Measurements from ENCODE around the gene ASPDH. TPM values are rescaled to one million over a fixed set of nuclear protein-coding genes. Genes with fewer than 3 reads are reported as not detected.

The ASPDH gene
- polyA plus RNA-seq, 4 donors, result 0.27 to 20.0 (median 11.5) TPM

DNA sequence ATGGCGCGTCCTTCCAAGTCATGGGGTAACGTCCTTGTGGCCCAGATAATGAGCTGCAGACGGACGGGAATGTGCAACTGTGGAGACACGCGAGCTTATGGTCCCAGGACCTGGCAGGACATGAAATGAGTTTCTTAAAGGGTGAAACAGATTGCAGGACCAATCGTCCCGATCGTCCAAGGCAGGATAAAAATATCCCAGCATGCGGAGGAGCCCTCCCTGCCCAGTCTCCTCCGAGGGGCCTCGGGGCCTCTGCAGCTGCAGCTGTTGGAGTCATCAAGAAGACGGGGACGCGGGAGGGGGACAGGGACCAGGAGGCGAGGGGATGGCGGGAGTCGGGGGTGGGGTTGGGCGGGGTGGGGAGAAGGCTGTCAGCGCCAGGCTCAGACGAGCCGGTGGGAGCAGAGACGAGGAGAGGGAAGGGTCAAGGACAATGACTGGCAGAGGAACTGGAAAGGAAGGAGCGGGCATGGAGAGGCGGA, 22.7 kb downstream of the ASPDH start:
- Histone ChIP-seq H3K4me3 (ENCODE audit: low read depth in 1 of 3, low read length in 3 of 3) (no peak overlapping the region), H3K9me3 (ENCODE audit: control insufficient read depth in 2 of 2, insufficient read depth in 1 of 2, low read depth in 1 of 2, low read length in 1 of 2) (peaks cover 0 to 15% of the 10 kb centered on the region in 2 donors), H3K4me1 (ENCODE audit: control insufficient read depth in 3 of 3, insufficient read depth in 2 of 3, low read depth in 1 of 3, low read length in 2 of 3) (peaks cover 0 to 4% (median 0%) of the 10 kb centered on the region in 3 donors), H3K36me3 (ENCODE audit: control insufficient read depth in 3 of 3, insufficient read depth in 2 of 3, low read depth in 1 of 3, low read length in 3 of 3) (no peaks in the 10 kb centered on the region), H3K27me3 (ENCODE audit: control insufficient read depth in 3 of 3, insufficient read depth in 3 of 3, low read length in 3 of 3) (peaks cover 0 to 7% (median 2%) of the 10 kb centered on the region in 3 donors), H3K27ac (ENCODE audit: low read depth in 1 of 3, low read length in 2 of 3) (no peak overlapping the region)
- 36 to 49% (median 46%) methylated on average over 26 of the region's 26 CpGs for WGBS, 3 donors
- FAIRE-seq, result no peak
- no peak for DNase-seq

- FAIRE-seq, result no peak
- Histone ChIP-seq H3K27me3 (ENCODE audit: control insufficient read depth in 3 of 3, insufficient read depth in 3 of 3, low read length in 3 of 3) (peaks cover 0 to 7% (median 2%) of the 10 kb centered on the region in 3 donors), H3K27ac (ENCODE audit: low read depth in 1 of 3, low read length in 2 of 3) (no peak overlapping the region), H3K4me3 (ENCODE audit: low read depth in 1 of 3, low read length in 3 of 3) (no peak overlapping the region), H3K9me3 (ENCODE audit: control insufficient read depth in 2 of 2, insufficient read depth in 1 of 2, low read depth in 1 of 2, low read length in 1 of 2) (peaks cover 0 to 15% of the 10 kb centered on the region in 2 donors), H3K36me3 (ENCODE audit: control insufficient read depth in 3 of 3, insufficient read depth in 2 of 3, low read depth in 1 of 3, low read length in 3 of 3) (peaks cover 0 to 3% (median 0%) of the 10 kb centered on the region in 3 donors), H3K4me1 (ENCODE audit: control insufficient read depth in 3 of 3, insufficient read depth in 2 of 3, low read depth in 1 of 3, low read length in 2 of 3) (peaks cover 0 to 4% (median 0%) of the 10 kb centered on the region in 3 donors)
- 94 to 95% (median 95%) methylated on average over 18 of the region's 18 CpGs for WGBS, 3 donors
- DNase-seq, result no peak
Measured at GRCh38 chr19:50490411-50490811, 23.3 kb downstream of the ASPDH start.

GRCh38 chr19:50489461-50490011, 24.2 kb downstream of the ASPDH start:
- DNase-seq (no peak), FAIRE-seq (no peak)
- no peak overlapping the region for H3K4me3 ChIP-seq (ENCODE audit: low read depth in 1 of 3, low read length in 3 of 3)
- peaks cover 0 to 4% (median 0%) of the 10 kb centered on the region in 3 donors for H3K4me1 ChIP-seq (ENCODE audit: control insufficient read depth in 3 of 3, insufficient read depth in 2 of 3, low read depth in 1 of 3, low read length in 2 of 3)
- H3K9me3 ChIP-seq (ENCODE audit: control insufficient read depth in 2 of 2, insufficient read depth in 1 of 2, low read depth in 1 of 2, low read length in 1 of 2), result peaks cover 0 to 15% of the 10 kb centered on the region in 2 donors
- H3K27ac ChIP-seq (ENCODE audit: low read depth in 1 of 3, low read length in 2 of 3), result no peak overlapping the region
- H3K36me3 ChIP-seq (ENCODE audit: control insufficient read depth in 3 of 3, insufficient read depth in 2 of 3, low read depth in 1 of 3, low read length in 3 of 3), result peaks cover 0 to 8% (median 0%) of the 10 kb centered on the region in 3 donors
- H3K27me3 ChIP-seq (ENCODE audit: control insufficient read depth in 3 of 3, insufficient read depth in 3 of 3, low read length in 3 of 3), result peaks cover 0 to 5% (median 2%) of the 10 kb centered on the region in 3 donors
- 48 to 74% (median 68%) methylated on average over 24 of the region's 24 CpGs for WGBS, 3 donors

- WGBS, 3 donors, result 30 to 53% (median 50%) methylated on average over 13 of the region's 13 CpGs
- peaks cover 0 to 5% (median 2%) of the 10 kb centered on the region in 3 donors for H3K27me3 ChIP-seq (ENCODE audit: control insufficient read depth in 3 of 3, insufficient read depth in 3 of 3, low read length in 3 of 3)
- no peak for DNase-seq
- peaks cover 0 to 15% of the 10 kb centered on the region in 2 donors for H3K9me3 ChIP-seq (ENCODE audit: control insufficient read depth in 2 of 2, insufficient read depth in 1 of 2, low read depth in 1 of 2, low read length in 1 of 2)
- no peak overlapping the region for H3K27ac ChIP-seq (ENCODE audit: low read depth in 1 of 3, low read length in 2 of 3)
- no peak for FAIRE-seq
- peaks cover 0 to 8% (median 0%) of the 10 kb centered on the region in 3 donors for H3K36me3 ChIP-seq (ENCODE audit: control insufficient read depth in 3 of 3, insufficient read depth in 2 of 3, low read depth in 1 of 3, low read length in 3 of 3)
- H3K4me1 ChIP-seq (ENCODE audit: control insufficient read depth in 3 of 3, insufficient read depth in 2 of 3, low read depth in 1 of 3, low read length in 2 of 3), result peaks cover 0 to 4% (median 0%) of the 10 kb centered on the region in 3 donors
- no peak overlapping the region for H3K4me3 ChIP-seq (ENCODE audit: low read depth in 1 of 3, low read length in 3 of 3)
Measured at GRCh38 chr19:50488389-50489194, 25.1 kb downstream of the ASPDH start.

GRCh38 chr19:50486823-50487515, 26.7 kb downstream of the ASPDH start:
- H3K36me3 ChIP-seq (ENCODE audit: control insufficient read depth in 3 of 3, insufficient read depth in 2 of 3, low read depth in 1 of 3, low read length in 3 of 3), result peaks cover 0 to 22% (median 0%) of the 10 kb centered on the region in 3 donors
- WGBS, 3 donors, result 74 to 85% (median 83%) methylated on average over 18 of the region's 18 CpGs
- H3K27me3 ChIP-seq (ENCODE audit: control insufficient read depth in 3 of 3, insufficient read depth in 3 of 3, low read length in 3 of 3), result peaks cover 0 to 5% (median 2%) of the 10 kb centered on the region in 3 donors
- H3K9me3 ChIP-seq (ENCODE audit: control insufficient read depth in 2 of 2, insufficient read depth in 1 of 2, low read depth in 1 of 2, low read length in 1 of 2), result peaks cover 0 to 15% of the 10 kb centered on the region in 2 donors
- no peak overlapping the region for H3K4me3 ChIP-seq (ENCODE audit: low read depth in 1 of 3, low read length in 3 of 3)
- no peak for DNase-seq
- H3K4me1 ChIP-seq (ENCODE audit: control insufficient read depth in 3 of 3, insufficient read depth in 2 of 3, low read depth in 1 of 3, low read length in 2 of 3), result peaks cover 0 to under 1% (median 0%) of the 10 kb centered on the region in 3 donors
- no peak for FAIRE-seq
- H3K27ac ChIP-seq (ENCODE audit: low read depth in 1 of 3, low read length in 2 of 3), result no peak overlapping the region

DNA sequence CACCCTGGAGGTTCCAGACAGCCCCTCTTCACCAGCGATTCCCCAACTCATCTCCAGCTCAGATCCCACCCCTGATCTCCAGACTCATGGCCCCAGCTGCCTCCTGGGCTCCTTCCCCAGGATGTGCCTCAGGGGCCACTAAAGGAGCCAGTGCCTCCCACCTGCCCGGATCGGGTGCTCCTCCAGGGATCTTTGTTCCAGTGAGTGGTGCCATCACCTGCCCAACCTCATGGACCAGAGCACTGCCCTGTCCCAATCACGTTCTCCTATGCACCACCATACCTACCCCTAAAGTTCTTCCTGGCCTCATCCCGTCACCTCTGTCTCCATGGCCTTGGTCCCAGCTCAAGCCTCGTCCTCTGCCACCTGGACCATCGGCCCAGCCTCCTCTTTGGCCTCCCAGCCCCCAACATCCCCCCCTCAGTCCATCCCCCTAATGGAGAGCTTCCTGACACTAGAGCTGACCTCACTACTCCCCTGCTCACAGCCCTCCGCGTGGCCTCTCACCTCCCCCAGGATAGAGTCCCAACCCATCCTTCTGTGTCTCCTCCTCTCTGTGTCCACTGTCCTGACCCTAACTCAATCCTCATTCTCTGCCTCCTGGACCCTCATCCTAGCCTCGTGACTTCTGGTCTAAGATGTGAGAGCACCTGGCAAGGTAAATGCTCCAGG, 28.3 kb downstream of the ASPDH start:
- Histone ChIP-seq H3K27me3 (ENCODE audit: control insufficient read depth in 3 of 3, insufficient read depth in 3 of 3, low read length in 3 of 3) (peaks cover 0 to 5% (median under 1%) of the 10 kb centered on the region in 3 donors), H3K4me3 (ENCODE audit: low read depth in 1 of 3, low read length in 3 of 3) (no peak overlapping the region), H3K4me1 (ENCODE audit: control insufficient read depth in 3 of 3, insufficient read depth in 2 of 3, low read depth in 1 of 3, low read length in 2 of 3) (no peaks in the 10 kb centered on the region), H3K27ac (ENCODE audit: low read depth in 1 of 3, low read length in 2 of 3) (no peak overlapping the region), H3K9me3 (ENCODE audit: control insufficient read depth in 2 of 2, insufficient read depth in 1 of 2, low read depth in 1 of 2, low read length in 1 of 2) (peaks cover 0 to 12% of the 10 kb centered on the region in 2 donors), H3K36me3 (ENCODE audit: control insufficient read depth in 3 of 3, insufficient read depth in 2 of 3, low read depth in 1 of 3, low read length in 3 of 3) (peaks cover 0 to 38% (median 0%) of the 10 kb centered on the region in 3 donors)
- FAIRE-seq (no peak), DNase-seq (no peak)
- WGBS, 3 donors, result 89 to 90% (median 89%) methylated on average over 10 of the region's 10 CpGs

DNA sequence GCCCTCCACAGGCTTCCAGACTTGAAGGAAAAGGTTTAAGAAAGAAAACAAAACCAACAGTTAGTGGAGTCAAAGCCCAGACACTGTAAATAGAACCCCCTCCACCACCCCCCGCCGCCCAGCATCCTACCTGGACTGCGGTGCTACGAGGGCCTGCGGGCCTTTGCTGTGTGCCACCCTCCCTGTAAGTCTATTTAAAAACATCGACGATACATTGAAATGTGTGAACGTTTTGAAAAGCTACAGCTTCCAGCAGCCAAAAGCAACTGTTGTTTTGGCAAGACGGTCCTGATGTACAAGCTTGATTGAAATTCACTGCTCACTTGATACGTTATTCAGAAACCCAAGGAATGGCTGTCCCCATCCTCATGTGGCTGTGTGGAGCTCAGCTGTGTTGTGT, 30.8 kb downstream of the ASPDH start:
- DNase-seq, result no peak
- Histone ChIP-seq H3K9me3 (ENCODE audit: control insufficient read depth in 2 of 2, insufficient read depth in 1 of 2, low read depth in 1 of 2, low read length in 1 of 2) (peaks cover 0 to 23% of the 10 kb centered on the region in 2 donors), H3K4me3 (ENCODE audit: low read depth in 1 of 3, low read length in 3 of 3) (no peak overlapping the region), H3K27ac (ENCODE audit: low read depth in 1 of 3, low read length in 2 of 3) (no peak overlapping the region), H3K4me1 (ENCODE audit: control insufficient read depth in 3 of 3, insufficient read depth in 2 of 3, low read depth in 1 of 3, low read length in 2 of 3) (no peaks in the 10 kb centered on the region), H3K27me3 (ENCODE audit: control insufficient read depth in 3 of 3, insufficient read depth in 3 of 3, low read length in 3 of 3) (peaks cover 0 to 5% (median 0%) of the 10 kb centered on the region in 3 donors), H3K36me3 (ENCODE audit: control insufficient read depth in 3 of 3, insufficient read depth in 2 of 3, low read depth in 1 of 3, low read length in 3 of 3) (peaks cover 0 to 63% (median 4%) of the 10 kb centered on the region in 3 donors)
- WGBS, 3 donors, result 91 to 92% (median 92%) methylated on average over 10 of the region's 10 CpGs
- no peak for FAIRE-seq

All from small intestine (tissue), 7 donors.